Retinal pigment epithelial cell (primary cell): ENCODE results near the gene SS18L1.

Experiments used
- DNase-seq: peaks from one replicate; pipeline ENCODE4 v3.0.0-alpha.2; 2010; ENCODE audit warnings: low read depth
- H3K4me3 ChIP-seq: 2 replicates; pipeline ENCODE4 v1.5.1; 2011; ENCODE audit warnings: mild to moderate bottlenecking, low read length, control low read depth, moderate library complexity
- TF ChIP-seq, protein P1 (sequence below): conservative IDR thresholded peaks from 2 replicates; pipeline ENCODE4 v1.5.1; 2011; ENCODE audit warnings: low read depth, low read length, control low read depth, inconsistent platforms

SS18L1 gene

DNA sequence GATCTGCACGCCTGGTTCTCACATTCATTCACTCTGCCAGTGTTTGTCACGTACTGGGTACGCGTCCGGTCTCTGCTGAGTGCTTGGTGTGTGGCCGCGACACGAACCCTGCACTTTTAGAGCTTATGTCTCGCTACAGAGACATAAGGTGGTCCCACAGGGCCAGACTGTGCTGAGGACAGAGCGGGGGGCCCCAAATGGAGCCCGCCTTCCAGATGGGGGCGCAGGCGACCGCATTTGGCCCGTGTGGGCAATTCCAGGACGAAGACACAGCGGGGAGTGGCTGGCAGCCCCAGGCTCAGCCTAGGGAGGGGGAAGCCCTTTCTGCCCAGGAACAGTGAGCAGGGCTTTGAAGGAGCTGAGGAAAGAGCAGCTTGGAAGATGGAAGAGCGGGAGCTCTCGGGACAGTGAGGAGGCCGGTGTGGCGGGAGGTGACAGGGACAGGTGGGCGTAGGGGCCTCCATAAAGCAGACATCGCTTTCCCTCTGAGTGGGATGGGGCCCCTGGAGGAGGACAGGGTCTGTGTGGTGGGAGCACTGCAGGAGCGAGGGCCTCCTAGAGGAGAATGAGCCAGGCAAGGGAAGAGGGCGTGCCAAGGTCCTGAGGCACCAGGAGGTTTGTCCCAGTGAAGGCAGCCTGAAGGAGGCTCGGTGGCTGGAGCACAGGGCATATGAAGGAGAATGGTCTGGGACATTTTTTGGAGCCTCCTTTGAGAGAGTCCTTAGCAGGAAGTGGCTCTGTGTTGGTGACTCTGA lies 31.5 kb downstream of the SS18L1 start:
- DNase-seq: no peak
- no peak overlapping the region for H3K4me3 ChIP-seq
- TF ChIP-seq, protein P1, sequence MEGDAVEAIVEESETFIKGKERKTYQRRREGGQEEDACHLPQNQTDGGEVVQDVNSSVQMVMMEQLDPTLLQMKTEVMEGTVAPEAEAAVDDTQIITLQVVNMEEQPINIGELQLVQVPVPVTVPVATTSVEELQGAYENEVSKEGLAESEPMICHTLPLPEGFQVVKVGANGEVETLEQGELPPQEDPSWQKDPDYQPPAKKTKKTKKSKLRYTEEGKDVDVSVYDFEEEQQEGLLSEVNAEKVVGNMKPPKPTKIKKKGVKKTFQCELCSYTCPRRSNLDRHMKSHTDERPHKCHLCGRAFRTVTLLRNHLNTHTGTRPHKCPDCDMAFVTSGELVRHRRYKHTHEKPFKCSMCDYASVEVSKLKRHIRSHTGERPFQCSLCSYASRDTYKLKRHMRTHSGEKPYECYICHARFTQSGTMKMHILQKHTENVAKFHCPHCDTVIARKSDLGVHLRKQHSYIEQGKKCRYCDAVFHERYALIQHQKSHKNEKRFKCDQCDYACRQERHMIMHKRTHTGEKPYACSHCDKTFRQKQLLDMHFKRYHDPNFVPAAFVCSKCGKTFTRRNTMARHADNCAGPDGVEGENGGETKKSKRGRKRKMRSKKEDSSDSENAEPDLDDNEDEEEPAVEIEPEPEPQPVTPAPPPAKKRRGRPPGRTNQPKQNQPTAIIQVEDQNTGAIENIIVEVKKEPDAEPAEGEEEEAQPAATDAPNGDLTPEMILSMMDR: no peak

DNA sequence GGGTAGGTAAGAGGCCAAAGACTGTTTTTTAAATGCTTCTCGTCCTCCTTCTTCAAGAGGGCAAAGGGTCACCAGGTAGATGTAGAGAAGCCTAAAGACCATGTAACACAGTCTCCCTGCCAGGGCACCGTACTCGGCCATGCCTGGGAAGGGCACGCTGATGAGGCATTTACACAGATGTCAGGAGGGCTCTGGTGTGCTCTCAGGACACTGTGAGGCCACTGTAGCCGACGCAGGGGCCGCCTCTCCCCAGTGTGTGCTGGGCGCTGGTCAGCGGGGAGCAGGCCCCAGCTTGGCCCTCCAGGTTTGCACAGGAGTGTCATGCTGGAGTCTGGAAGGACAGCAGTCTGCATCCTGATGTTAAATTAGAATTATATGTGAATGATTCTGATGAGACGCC lies 32.1 kb downstream of the SS18L1 start:
- no peak for DNase-seq
- H3K4me3 ChIP-seq: no peak overlapping the region
- TF ChIP-seq, protein P1: no peak

DNA sequence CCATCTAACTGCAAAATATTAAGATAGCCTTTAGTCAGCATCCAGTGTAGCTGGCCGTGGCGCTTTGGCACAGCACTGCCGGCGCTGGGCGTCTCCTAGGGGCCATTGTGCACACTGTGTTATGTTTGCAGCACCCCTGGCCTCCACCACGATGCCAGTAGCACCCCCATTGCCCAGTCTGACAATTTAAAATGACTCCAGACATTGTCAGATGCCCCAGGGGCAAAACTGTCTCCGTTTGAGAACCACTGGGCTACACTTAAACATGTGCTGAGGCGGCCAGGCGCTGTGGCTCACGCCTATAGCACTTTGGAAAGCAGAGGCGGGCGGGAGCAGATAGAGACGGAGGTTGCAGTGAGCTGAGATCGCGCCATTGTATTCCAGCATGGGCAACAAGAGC lies 33.3 kb downstream of the SS18L1 start:
- no peak for DNase-seq
- H3K4me3 ChIP-seq: no peak overlapping the region
- TF ChIP-seq, protein P1: no peak

DNA sequence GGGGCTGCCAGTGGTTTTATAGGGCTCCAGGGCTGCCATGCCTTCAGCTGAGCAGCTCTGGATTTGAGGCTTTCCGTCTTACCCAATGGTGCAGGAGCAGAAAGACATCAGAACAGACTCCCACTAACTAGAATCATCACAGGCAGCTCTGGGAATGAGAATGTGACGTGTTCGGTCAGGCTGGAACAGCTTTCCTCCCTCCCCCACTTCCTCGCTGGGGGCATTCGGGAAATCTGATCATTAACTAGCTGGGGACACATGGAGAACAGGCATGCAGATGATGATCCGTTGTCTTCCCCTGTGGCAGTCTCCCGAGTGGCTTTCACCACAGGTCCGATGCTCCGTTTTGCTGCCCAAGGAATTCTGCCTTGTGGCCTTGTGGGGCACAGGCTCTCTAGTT lies 33.7 kb downstream of the SS18L1 start:
- no peak for DNase-seq
- TF ChIP-seq, protein P1: no peak
- no peak overlapping the region for H3K4me3 ChIP-seq

DNA sequence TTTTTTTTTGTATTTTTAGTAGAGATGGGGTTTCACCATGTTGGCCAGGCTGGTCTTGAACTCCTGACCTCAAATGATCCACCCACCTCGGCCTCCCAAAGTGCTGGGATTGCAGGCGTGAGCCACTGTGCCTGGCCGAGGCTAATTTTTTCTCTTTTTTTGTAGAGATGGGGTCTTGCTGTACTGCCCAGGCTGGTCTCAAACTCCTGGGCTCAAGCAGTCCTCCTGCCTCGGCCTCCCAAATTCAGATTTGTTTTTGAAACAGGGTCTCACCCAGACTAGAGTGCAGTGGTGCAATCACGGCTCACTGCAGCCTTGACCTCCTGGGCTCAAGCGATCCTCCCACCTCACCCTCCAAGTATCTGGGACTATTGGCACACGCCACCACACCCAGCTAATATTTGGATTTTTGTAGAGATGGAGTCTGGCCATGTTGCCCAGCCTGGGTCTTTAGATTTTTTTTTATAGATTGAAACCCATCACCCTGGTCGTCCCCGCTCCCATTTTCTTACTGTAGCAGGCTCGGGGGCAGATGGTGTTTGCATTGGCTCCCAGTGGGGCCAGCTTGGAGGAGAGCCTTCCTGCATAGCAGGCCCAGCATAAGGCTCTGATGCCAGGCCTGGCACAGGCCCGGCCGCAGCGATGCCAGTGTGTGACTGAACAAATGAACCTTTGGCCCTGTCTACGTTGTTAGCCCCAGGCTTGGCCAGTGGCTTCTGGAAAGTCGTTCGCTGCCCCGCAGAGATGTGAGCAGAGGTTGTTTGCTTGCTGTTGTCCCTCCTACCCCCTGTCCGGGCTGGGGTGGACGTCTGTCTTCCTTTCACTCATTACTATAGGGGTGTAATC lies 35.0 kb downstream of the SS18L1 start:
- TF ChIP-seq, protein P1: no peak
- DNase-seq: no peak
- no peak overlapping the region for H3K4me3 ChIP-seq

DNA sequence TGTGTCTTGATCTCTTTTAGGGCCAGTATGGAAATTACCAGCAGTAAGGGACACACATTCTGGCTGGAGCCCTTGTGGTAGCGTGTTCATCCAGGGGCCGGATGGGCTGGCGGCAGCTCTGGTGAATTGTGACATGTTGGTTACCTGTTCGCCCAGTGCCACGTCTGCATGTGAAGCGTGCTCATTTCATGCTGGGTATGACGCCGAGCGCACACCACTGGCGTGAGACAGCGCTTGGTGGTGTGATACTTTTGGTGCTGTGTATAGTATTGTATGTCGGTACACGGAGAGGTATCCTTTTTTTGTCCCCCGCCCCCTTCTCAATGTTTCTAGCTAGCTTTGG lies 35.6 kb downstream of the SS18L1 start:
- no peak overlapping the region for H3K4me3 ChIP-seq
- DNase-seq: no peak
- TF ChIP-seq, protein P1: no peak
